NT2/D1 (cell line): ENCODE results near the gene PRKG1.

Experiments used
- YY1 ChIP-seq: IDR thresholded peaks from 2 replicates; pipeline ENCODE4 v1.6.1; 2011; ENCODE audit not compliant: insufficient read length, insufficient read depth
- ZNF274 ChIP-seq: IDR thresholded peaks from 2 replicates; pipeline ENCODE4 v1.6.1; 2011; ENCODE audit warnings: mild to moderate bottlenecking, low read depth, low read length

GRCh38 chr10:51955696-51956095, 881.4 kb downstream of the PRKG1 start:
- TF ChIP-seq YY1 (no peak), ZNF274 (no peak)
